ENCODE data around the gene DNAJC15. TPM values are rescaled to one million over a fixed set of nuclear protein-coding genes. Genes with fewer than 3 reads are reported as not detected.

Gene DNAJC15
- total and polyA plus RNA-seq, 2 of the 4 experiments (the other 2 are of a cell fraction): 7.0 to 22.0 TPM

GRCh38 chr13:43116242-43116641 is 92.9 kb downstream of the DNAJC15 start:
- Histone ChIP-seq H4K8ac (ENCODE audit: low read depth in 2 of 2, low read length in 2 of 2) (no peak overlapping the region), H2AFZ (replicated peaks; ENCODE audit: low read length, poor library complexity) (no peak overlapping the region), H3K27ac (ENCODE audit: insufficient read depth, low read length) (no peak overlapping the region), H3K4me2 (ENCODE audit: low read depth, low read length) (no peak overlapping the region), H3K27me3 (ENCODE audit: control insufficient read depth, insufficient read depth, low read length) (no peaks in the 10 kb centered on the region), H2BK5ac (ENCODE audit: low read depth, low read length, poor library complexity, severe bottlenecking) (no peak overlapping the region), H3K18ac (ENCODE audit: low read depth, low read length) (no peak overlapping the region), H2AK5ac (ENCODE audit: low read depth, low read length) (no peak overlapping the region), H2AK9ac (replicated peaks; ENCODE audit: low read depth, low read length, poor library complexity) (no peak overlapping the region), H4K5ac (ENCODE audit: low read depth, low read length) (no peak overlapping the region), H2BK120ac (ENCODE audit: low read depth, low read length) (no peak overlapping the region), H4K20me1 (ENCODE audit: insufficient read depth, low read length) (no peaks in the 10 kb centered on the region; the same call in 1 of the 2 replicates), H2BK15ac (ENCODE audit: low read depth, low read length) (no peak overlapping the region), H3K9me3 (ENCODE audit: control insufficient read depth, insufficient read depth, low read length) (no peaks in the 10 kb centered on the region), H3K4me1 (ENCODE audit: control insufficient read depth, insufficient read depth, low read length) (peaks cover 5% of the 10 kb centered on the region), H4K91ac (ENCODE audit: insufficient read depth, low read depth, low read length) (no peak overlapping the region), H3K36me3 (ENCODE audit: control insufficient read depth, insufficient read depth, low read length) (no peaks in the 10 kb centered on the region), H2BK20ac (ENCODE audit: low read depth, low read length) (no peak overlapping the region), H3K23ac (ENCODE audit: low read depth, low read length) (no peak overlapping the region), H3K56ac (ENCODE audit: extremely low read depth, insufficient read depth, low read length) (no peak overlapping the region), H3K79me1 (ENCODE audit: low read depth in 1 of 2, low read length in 2 of 2) (no peaks in the 10 kb centered on the region), H3K9ac (ENCODE audit: low read depth, low read length) (no peak overlapping the region), H3K4ac (ENCODE audit: low read depth, low read length) (no peak overlapping the region), H3K14ac (replicated peaks; ENCODE audit: low read depth, low read length) (no peak overlapping the region), H3K4me3 (ENCODE audit: insufficient read depth, low read depth, low read length) (no peak overlapping the region), H3K9me1 (ENCODE audit: insufficient read depth, low read length) (no peaks in the 10 kb centered on the region; the same call in 1 of the 2 replicates)
- dilution Hi-C loops (cut with HindIII; ENCODE audit: low sequenced_read_pairs, unreplicated experiment) (no loop called here), intact Hi-C loops (cut with micrococcal nuclease) (no loop called here), in situ Hi-C loops (cut with MboI; ENCODE audit: low sequenced_read_pairs) (no loop called here)
- TF ChIP-seq FOS (IDR thresholded peaks at IDR 0.05; ENCODE audit: low read depth, low read length) (no peak), RAD21 (IDR thresholded peaks at IDR 0.05; ENCODE audit: low read length) (no peak), CHD1 (IDR thresholded peaks at IDR 0.05; ENCODE audit: low read depth, low read length) (no peak), USF2 (IDR thresholded peaks at IDR 0.05; ENCODE audit: low read depth, low read length) (no peak), MXI1 (IDR thresholded peaks at IDR 0.05; ENCODE audit: borderline replicate concordance, low read depth, low read length) (no peak), BHLHE40 (IDR thresholded peaks at IDR 0.05; ENCODE audit: low read depth, low read length) (no peak), SMC3 (IDR thresholded peaks at IDR 0.05; ENCODE audit: low read depth, low read length) (no peak), NFE2L2 (IDR thresholded peaks at IDR 0.05; ENCODE audit: low read depth, low read length) (no peak)
- CTCF ChIA-PET: no interaction called here
- no peak for ATAC-seq (ENCODE audit: low read depth)
- no CpG with 5 or more reads among the region's 7 CpGs for WGBS, 2 experiments (ENCODE audit: extremely low coverage in 2 of 2, insufficient read length in 1 of 2)
- BruUV-seq (replicated peaks): no TSS peak
- no peak for DNase-seq
- POLR2A ChIA-PET (ENCODE audit: unreplicated experiment): no interaction called here
